GM18951 (cell line): Measurements from ENCODE around the gene TMCC3.

ENCODE experiments used
- POLR2A ChIP-seq: IDR thresholded peaks from 4 replicates; pipeline ENCODE4 v1.6.1; 2011; ENCODE audit warnings: mild to moderate bottlenecking; ENCODE audit not compliant: insufficient read length, insufficient read depth; ENCODE audit errors: extremely low read depth
- in situ Hi-C: fragments of 300-500 bp; cut with MboI; formaldehyde crosslinking; loops from one replicate; pipeline ENCODE4 v1.12.0; 2022; ENCODE audit warnings: low sequenced_read_pairs, mixed read lengths, inconsistent platforms; ENCODE audit not compliant: unreplicated experiment

The TMCC3 gene

DNA sequence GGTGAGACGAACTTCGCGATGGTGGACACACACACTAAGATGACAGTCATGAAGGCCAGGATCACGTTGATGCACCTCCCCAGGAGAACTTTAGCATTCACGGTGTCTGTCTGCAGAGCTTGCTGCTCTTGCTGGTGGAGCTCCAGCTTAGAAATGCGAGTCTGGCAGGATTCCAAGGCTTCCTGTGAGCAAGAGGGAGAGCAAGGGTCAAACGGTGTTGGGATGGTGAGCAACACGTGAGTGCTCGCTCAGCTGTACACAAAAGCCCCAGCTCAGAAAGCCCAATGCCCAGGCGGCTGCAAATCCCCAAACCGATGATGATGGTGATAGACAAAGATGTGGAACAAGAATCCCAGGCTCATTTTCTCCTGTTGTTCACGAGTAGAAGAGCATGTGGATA, 78.8 kb downstream of the TMCC3 start:
- in situ Hi-C loops: loop anchor here (25.0 kb wide), 1 partner anchor 316 kb away; no protein-coding TSS in a partner anchor
- TF ChIP-seq POLR2A: no peak

DNA sequence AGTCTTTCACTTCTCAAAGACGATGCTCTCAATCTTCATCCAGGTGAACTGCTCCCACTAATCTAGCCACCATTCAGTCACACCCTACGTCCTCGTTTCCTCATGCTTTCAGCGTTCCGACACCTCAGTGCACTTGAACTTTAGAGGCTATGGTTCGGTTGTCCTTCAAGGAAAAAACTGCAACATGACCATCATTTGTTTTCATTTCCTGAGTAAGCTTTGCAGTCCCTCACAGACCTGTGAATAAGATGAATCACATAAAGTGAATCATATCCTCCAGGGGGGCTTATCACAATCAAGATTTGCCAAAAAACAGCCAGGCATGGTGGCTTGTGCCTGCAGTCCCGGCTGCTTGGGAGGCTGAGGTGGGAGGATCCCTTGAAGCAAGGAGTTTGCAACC, 80.2 kb downstream of the TMCC3 start:
- in situ Hi-C loops: loop anchor here (25.0 kb wide), 1 partner anchor 317 kb away; no protein-coding TSS in a partner anchor

GRCh38 chr12:94567761-94568160, 82.6 kb downstream of the TMCC3 start:
- in situ Hi-C loops: loop anchor here (25.0 kb wide), 1 partner anchor 320 kb away; no protein-coding TSS in a partner anchor
- no peak for TF ChIP-seq POLR2A

More for the DNA sequence above, 80.2 kb downstream of the TMCC3 start:
- TF ChIP-seq POLR2A: no peak

DNA sequence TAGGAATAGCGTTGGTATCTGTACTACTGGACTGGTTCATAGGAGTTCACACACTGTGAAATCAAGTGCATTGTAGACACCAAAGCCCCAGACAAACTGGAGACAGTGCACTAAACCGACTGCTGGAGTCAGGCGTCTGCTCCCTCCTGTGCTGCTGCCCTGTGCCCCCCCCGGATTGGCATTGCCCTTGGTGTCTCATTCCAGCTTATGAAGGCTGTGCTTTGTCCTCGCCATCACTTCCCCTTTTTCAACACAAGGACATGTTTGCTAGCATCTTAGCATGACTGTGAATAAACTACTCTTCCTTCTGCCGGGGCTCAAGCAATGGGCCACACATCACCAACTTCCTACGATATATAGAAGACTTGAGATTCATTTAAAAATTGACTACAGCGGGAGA, 84.0 kb downstream of the TMCC3 start:
- in situ Hi-C loops: loop anchor here (25.0 kb wide), 1 partner anchor 321 kb away; no protein-coding TSS in a partner anchor
- TF ChIP-seq POLR2A: no peak

GRCh38 chr12:94565683-94566082, 84.7 kb downstream of the TMCC3 start:
- in situ Hi-C loops: loop anchor here (25.0 kb wide), 1 partner anchor 322 kb away; no protein-coding TSS in a partner anchor

GRCh38 chr12:94563286-94563685, 87.1 kb downstream of the TMCC3 start:
- in situ Hi-C loops: loop anchor here (25.0 kb wide), 1 partner anchor 324 kb away; no protein-coding TSS in a partner anchor
- TF ChIP-seq POLR2A: no peak

More at GRCh38 chr12:94565683-94566082, 84.7 kb downstream of the TMCC3 start:
- TF ChIP-seq POLR2A: no peak

DNA sequence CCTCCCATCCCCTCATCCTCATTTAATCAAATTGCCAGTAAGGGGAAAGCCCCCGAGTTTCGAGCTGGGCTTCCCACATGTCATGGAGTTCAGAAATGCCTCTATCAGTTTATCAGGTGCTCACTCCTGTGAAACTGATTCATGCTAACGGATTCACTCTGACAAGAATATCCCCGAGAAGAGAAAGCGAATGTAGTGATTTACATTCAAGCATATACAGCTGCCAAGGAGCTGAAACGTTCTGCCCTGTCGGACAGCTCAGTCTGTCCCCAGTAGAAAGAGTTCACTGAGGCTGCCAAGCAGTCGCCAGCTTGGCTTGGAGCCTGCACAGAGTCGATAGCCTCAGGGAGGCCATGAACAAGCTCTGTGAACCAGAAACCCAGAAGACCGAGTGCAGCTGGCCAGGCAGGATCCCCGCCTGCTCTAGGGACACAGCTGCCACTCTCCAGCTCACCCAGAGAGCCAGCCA, 88.4 kb downstream of the TMCC3 start:
- in situ Hi-C loops: loop anchor here (25.0 kb wide), 1 partner anchor 325 kb away; no protein-coding TSS in a partner anchor
- TF ChIP-seq POLR2A: no peak

DNA sequence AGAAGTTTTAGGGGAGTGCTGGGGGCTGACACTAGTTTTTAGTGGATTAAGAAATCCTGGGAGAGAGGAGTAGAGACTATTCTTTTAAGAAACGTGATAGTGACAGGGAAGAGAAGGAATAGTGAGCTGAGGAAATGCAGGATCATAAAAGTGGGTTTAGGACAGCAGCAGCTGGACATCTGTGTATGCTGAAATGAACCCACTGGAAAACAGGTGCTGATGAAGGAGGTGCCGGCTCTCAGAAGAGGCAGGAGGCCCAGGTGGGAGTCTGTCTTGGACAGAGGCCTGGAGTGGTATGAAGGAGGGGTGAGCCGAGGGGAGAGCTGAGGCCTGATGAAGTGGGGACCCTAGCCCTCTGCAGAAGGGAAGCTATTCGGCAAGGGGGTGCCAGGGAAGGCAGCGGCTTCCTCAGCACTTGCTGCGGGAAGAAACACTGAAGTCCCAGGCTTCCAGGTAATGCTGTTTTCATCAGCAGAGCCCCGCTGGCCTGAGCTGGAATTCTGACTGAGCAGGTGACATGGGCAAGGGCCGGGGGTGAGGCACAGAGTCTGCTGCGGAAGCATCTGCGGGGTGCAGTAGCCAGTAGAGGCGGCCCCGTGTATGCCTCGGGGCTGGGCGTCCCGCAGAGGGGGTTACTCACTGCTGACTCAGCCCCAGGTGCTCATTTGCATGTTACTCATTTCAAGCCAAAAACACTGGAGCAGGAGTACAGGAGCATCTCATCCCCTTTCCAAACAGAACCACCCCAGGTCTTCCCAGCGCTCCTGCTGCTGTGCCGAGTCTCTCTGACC, 89.7 kb downstream of the TMCC3 start:
- in situ Hi-C loops: loop anchor here (25.0 kb wide), 1 partner anchor 327 kb away; no protein-coding TSS in a partner anchor
- no peak for TF ChIP-seq POLR2A

DNA sequence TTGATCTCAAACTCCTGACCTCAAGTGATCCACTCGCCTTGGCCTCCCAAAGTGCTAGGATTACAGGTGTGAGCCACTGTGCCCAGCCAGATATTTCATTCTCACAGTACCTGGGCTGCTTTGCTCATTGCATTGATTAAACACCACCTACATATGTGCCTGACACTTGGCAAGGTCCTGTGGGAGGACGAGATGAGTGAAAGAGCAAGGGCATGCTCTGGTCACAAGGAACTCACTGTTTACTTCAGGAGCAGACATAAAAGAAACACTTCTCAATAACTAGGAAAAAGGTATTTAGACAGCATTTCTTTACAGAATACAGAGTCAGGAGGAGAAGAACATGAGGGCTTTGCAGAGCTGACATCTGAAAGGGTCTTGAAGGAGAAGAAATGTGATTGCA, 91.7 kb downstream of the TMCC3 start:
- in situ Hi-C loops: loop anchor here (25.0 kb wide), 1 partner anchor 329 kb away; no protein-coding TSS in a partner anchor

GRCh38 chr12:94557746-94558295, 92.5 kb downstream of the TMCC3 start:
- in situ Hi-C loops: loop anchor here (25.0 kb wide), 1 partner anchor 329 kb away; no protein-coding TSS in a partner anchor
- TF ChIP-seq POLR2A: no peak

More for the DNA sequence above, 91.7 kb downstream of the TMCC3 start:
- no peak for TF ChIP-seq POLR2A

DNA sequence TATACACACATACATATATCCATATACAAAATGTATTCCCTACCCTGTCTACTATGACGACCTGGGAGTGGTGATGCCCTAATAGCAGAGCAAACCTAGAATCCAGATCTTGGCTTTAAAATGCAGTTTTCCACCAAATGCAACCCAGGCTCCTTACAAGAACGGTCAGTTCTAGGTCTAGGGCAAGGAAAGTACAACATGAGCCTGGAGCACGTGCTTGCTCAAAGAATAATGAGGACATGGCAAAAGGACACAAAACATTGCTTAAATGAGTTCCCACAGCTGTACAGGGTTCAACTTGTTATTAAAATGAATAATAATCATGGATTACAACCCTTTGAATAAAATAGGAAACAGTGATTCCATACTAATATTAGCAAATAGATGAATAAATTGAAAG, 94.7 kb downstream of the TMCC3 start:
- in situ Hi-C loops: loop anchor here (25.0 kb wide), 1 partner anchor 332 kb away; no protein-coding TSS in a partner anchor
- TF ChIP-seq POLR2A: no peak

DNA sequence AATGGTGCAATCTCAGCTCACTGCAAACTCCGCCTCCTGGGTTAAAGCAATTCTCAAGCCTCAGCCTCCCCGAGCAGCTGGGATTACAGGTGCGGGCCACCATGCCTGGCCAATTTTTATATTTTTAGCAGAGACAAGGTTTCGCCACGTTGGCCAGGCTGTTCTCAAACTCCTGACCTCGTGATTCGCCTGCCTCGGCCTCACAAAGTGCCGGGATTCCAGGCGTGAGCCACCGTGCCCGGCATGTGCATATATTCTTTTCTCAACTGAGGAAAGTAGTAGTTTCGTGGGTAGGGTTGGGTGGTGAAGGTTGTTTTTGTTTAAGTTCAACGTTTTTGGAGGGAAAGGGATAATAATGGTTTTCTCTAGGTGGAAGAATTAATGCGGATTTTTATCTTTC, 96.5 kb downstream of the TMCC3 start:
- in situ Hi-C loops: loop anchor here (25.0 kb wide), 1 partner anchor 333 kb away; no protein-coding TSS in a partner anchor

DNA sequence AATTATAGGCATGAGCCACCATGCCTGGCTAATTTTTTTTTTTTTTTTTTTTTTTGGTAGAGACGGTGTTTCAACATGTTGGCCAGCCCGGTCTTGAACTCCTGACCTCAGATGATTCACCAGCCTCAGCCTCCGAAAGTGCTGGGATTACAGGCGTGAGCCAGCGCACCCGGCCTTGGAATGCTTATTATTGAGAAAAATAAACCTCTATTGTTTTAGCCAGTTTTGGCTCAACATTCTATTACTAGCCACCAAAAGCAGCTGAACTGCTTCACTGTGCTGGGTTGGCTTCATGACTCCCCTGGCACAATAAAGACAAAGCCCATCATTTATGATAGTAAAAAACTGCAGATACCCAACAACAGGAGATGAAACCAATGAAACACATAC, 97.2 kb downstream of the TMCC3 start:
- in situ Hi-C loops: loop anchor here (25.0 kb wide), 1 partner anchor 334 kb away; no protein-coding TSS in a partner anchor
- no peak for TF ChIP-seq POLR2A

More for the DNA sequence above, 96.5 kb downstream of the TMCC3 start:
- no peak for TF ChIP-seq POLR2A
